Thymus (tissue), 11 donors: ENCODE measurements around the gene CD300LD. TPM values are rescaled to one million over a fixed set of nuclear protein-coding genes. Genes with fewer than 3 reads are reported as not detected.
A peak's percentile ranks its signal among the peaks of the same experiment; 100 is the strongest.

Source experiments
- DNase-seq, 9 donors: peaks; one replicate each; pipeline ENCODE4 v3.0.0-alpha.2; 2013; ENCODE audit warnings: low spot score in 9 of 9, low read depth in 6 of 9, missing footprints in 1 of 9
- H3K27ac ChIP-seq, 2 donors: one replicate each; pipeline ENCODE4 v1.5.1; 2013; ENCODE audit warnings: control low read depth in 1 of 2, low read depth in 1 of 2, low read length in 1 of 2, mild to moderate bottlenecking in 1 of 2, moderate library complexity in 1 of 2
- H3K27me3 ChIP-seq, 2 donors: one replicate each; pipeline ENCODE4 v1.5.1; 2013; ENCODE audit warnings: low read length in 1 of 2; ENCODE audit not compliant: control insufficient read depth in 2 of 2, insufficient read depth in 1 of 2
- H3K36me3 ChIP-seq, 2 donors: one replicate each; pipeline ENCODE4 v1.5.1; 2013; ENCODE audit warnings: low read length in 1 of 2, mild to moderate bottlenecking in 1 of 2, moderate library complexity in 1 of 2; ENCODE audit not compliant: control insufficient read depth in 2 of 2, insufficient read depth in 2 of 2
- H3K4me1 ChIP-seq, 2 donors: one replicate each; pipeline ENCODE4 v1.5.1; 2013; ENCODE audit warnings: low read length in 2 of 2; ENCODE audit not compliant: control insufficient read depth in 2 of 2, insufficient read depth in 2 of 2
- H3K4me3 ChIP-seq, 2 donors: one replicate each; pipeline ENCODE4 v1.5.1; 2013; ENCODE audit warnings: low read length in 2 of 2, control low read depth in 1 of 2, mild to moderate bottlenecking in 1 of 2
- H3K9me3 ChIP-seq, 2 donors: one replicate each; pipeline ENCODE4 v1.5.1; 2013; ENCODE audit warnings: low read length in 1 of 2, mild to moderate bottlenecking in 1 of 2; ENCODE audit not compliant: control insufficient read depth in 2 of 2, insufficient read depth in 1 of 2
- WGBS: extraction: QIAGEN DNeasy Blood & Tissue Kit; methylation state at CpG from one replicate; pipeline ENCODE4 v1.1.7; 2013; 5-methylcytosine and 5-hydroxymethylcytosine counted together
- polyA plus RNA-seq: library from polyadenylated mRNA; stranded (reverse); fragments of 200-250 nt; gene quantifications from one replicate; pipeline ENCODE4 v1.2.3, GENCODE V29; 2013
- total RNA-seq: library from RNA; stranded (reverse); fragments of 120-200 nt; gene quantifications from one replicate; pipeline ENCODE4 v1.2.4, GENCODE V29; 2013
- donor health status: healthy.

The CD300LD gene
- total and polyA plus RNA-seq, 2 donors = 0.16 TPM; not detected in 1

DNA sequence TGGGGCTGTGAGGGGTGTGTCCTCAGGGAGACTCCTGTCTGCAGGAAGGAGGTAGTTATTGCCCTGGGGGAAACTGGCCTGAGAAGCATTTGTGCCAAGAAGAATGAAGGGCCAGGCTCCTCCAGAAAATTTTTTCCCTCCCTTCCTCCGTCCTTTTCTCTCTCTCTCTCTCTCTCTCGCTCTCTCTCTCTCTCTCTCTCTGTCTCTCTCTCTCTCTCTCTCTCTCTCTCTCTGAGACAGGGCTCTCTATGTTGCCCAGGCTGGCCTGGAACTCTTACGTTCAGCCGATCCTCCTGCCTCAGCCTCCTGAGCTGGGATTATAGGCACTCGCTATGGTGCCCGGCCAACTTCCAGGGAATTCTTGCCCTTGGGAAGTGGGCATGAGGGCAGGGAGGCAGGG lies 20.0 kb upstream of the CD300LD start:
- 92% methylated on average over 6 of the region's 6 CpGs for WGBS
- no peak overlapping the region for H3K4me3 ChIP-seq
- no peaks in the 10 kb centered on the region for H3K4me1 ChIP-seq
- H3K27ac ChIP-seq = no peak overlapping the region
- no peak for DNase-seq
- H3K9me3 ChIP-seq = no peaks in the 10 kb centered on the region
- peaks cover 0 to 16% of the 10 kb centered on the region in 2 donors for H3K27me3 ChIP-seq
- H3K36me3 ChIP-seq = no peaks in the 10 kb centered on the region

DNA sequence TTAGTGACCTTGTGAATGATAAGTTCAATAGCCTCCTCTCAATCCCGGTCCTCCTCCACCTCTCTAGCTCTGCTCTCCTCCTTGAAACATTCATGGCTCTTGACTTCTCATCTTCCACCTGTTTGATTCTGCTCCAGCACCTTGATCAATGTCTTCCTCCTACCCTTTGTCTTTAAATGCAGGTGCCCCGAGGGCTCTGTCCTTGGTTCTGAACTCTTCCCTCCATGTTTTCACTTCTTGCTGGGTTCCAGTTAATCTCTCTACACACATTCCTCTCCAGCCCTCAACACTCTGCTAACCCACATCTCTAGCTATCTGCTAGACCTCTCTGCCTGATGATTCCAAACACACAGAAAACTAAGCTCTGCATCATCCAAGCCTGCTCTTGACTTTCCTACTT lies 18.0 kb upstream of the CD300LD start:
- WGBS = 48% methylated on average over 2 of the region's 2 CpGs
- Histone ChIP-seq H3K27ac (no peak overlapping the region), H3K9me3 (no peaks in the 10 kb centered on the region), H3K27me3 (peaks cover 0 to 12% of the 10 kb centered on the region in 2 donors), H3K36me3 (no peaks in the 10 kb centered on the region), H3K4me3 (no peak overlapping the region), H3K4me1 (no peaks in the 10 kb centered on the region)
- DNase-seq = peak in 3 of 9 donors; percentile 9 to 40 (median 21)

- 99% methylated on average over 3 of the region's 3 CpGs for WGBS
- H3K4me1 ChIP-seq = peaks cover 0 to 9% of the 10 kb centered on the region in 2 donors
- H3K27me3 ChIP-seq = peaks cover 0 to 13% of the 10 kb centered on the region in 2 donors
- no peaks in the 10 kb centered on the region for H3K9me3 ChIP-seq
- no peaks in the 10 kb centered on the region for H3K36me3 ChIP-seq
- no peak for DNase-seq
- H3K27ac ChIP-seq = no peak overlapping the region
- H3K4me3 ChIP-seq = no peak overlapping the region
Measured at GRCh38 chr17:74608511-74608910, 16.4 kb upstream of the CD300LD start.

DNA sequence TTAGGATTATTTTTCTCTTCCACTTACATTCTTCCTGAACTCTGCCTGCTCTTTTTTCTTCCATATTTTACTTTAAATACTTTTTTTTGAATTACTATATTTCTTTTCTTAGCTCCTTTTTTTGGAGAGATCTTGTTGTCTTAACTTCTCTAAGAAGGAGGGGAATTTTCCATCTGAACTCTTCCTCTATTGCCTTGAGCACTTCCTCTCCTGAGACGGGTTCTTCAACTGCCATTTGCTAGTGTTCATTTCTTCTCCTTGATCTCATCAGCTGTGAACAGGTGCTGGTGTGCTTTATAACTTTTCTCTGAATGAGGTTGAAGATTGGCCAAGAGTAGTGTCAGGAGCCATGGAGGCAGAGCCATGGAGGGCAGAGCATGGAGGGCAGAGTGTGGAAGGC lies 15.1 kb upstream of the CD300LD start:
- Histone ChIP-seq H3K9me3 (no peaks in the 10 kb centered on the region), H3K27ac (no peak overlapping the region), H3K27me3 (peaks cover 0 to 12% of the 10 kb centered on the region in 2 donors), H3K36me3 (no peaks in the 10 kb centered on the region), H3K4me1 (peaks cover 0 to 21% of the 10 kb centered on the region in 2 donors), H3K4me3 (no peak overlapping the region)
- WGBS = 3% methylated on average over 1 of the region's 1 CpG
- no peak for DNase-seq

DNA sequence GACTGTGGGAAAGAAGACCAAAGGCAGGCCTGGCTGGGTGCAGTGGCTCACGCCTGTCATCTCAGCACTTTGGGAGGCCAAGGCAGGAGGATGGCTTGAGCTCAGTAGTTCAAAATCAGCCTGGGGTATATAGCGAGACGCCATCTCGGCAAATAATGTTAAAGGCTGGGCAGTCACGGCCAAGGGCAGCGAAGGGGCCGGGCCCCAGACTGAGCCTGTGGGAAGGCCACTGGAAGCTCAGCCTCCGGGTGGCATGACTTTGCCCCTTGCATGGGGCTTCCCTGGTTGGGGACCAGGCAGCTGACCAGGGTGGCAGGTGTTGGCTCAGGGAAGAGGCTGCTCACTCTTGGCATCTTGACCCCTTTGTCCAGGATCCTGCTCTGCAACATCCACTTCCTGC lies 14.0 kb upstream of the CD300LD start:
- WGBS = 90% methylated on average over 8 of the region's 8 CpGs
- DNase-seq = no peak
- no peaks in the 10 kb centered on the region for H3K36me3 ChIP-seq
- peaks cover 0 to 3% of the 10 kb centered on the region in 2 donors for H3K9me3 ChIP-seq
- H3K27me3 ChIP-seq = peaks cover 0 to 12% of the 10 kb centered on the region in 2 donors
- H3K4me1 ChIP-seq = peaks cover 0 to 23% of the 10 kb centered on the region in 2 donors
- no peak overlapping the region for H3K27ac ChIP-seq
- no peak overlapping the region for H3K4me3 ChIP-seq

DNA sequence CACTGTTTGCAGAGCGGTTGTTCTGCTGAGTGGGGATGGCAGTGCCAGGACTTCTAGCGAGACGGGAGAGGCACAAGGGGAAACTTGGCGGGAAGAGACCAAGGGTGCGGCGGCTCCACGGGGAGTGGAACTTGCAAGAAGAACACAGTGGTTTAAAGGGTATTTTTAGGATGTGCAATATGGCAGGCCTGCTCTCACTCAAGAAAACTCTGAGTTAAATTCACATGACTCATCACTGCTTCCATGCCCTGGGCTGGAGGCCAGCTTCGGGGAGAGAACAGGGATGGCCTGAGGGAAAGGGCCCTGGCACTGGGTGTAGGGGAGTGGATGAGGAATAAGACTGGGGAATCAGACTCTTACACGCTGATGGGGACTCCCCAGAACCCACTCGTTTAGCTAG lies 13.3 kb upstream of the CD300LD start:
- Histone ChIP-seq H3K4me1 (peaks cover 0 to 23% of the 10 kb centered on the region in 2 donors), H3K27ac (no peak overlapping the region), H3K27me3 (peaks cover 0 to 12% of the 10 kb centered on the region in 2 donors), H3K4me3 (no peak overlapping the region), H3K36me3 (no peaks in the 10 kb centered on the region), H3K9me3 (peaks cover 0 to 3% of the 10 kb centered on the region in 2 donors)
- DNase-seq = no peak
- WGBS = 79% methylated on average over 10 of the region's 10 CpGs

DNA sequence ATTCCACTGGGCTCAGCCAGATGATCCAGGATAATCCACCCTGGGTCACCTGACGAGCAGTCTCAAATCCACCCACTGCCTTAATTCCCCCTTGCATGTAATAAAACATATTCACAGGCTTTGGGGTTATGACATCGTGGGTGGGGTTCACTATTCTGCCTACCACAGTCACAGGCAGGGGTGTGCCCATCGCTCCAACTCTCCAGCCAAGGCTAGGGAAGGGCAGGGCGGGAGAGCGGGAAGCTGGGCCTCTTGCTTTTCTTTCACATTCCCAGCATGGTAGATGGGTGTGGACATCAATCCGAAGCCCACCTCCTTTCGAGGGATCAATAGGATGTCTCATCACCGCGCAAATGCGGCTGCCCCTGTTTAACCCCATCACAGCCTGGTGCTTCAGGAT lies 12.7 kb upstream of the CD300LD start:
- H3K36me3 ChIP-seq = no peaks in the 10 kb centered on the region
- no peak overlapping the region for H3K4me3 ChIP-seq
- DNase-seq = no peak
- peaks cover 0 to 12% of the 10 kb centered on the region in 2 donors for H3K27me3 ChIP-seq
- H3K4me1 ChIP-seq = peaks cover 0 to 23% of the 10 kb centered on the region in 2 donors
- H3K9me3 ChIP-seq = peaks cover 0 to 3% of the 10 kb centered on the region in 2 donors
- WGBS = 92% methylated on average over 10 of the region's 10 CpGs
- no peak overlapping the region for H3K27ac ChIP-seq

- Histone ChIP-seq H3K4me3 (no peak overlapping the region), H3K9me3 (peaks cover 0 to 3% of the 10 kb centered on the region in 2 donors), H3K27me3 (peaks cover 0 to 12% of the 10 kb centered on the region in 2 donors), H3K4me1 (peaks cover 0 to 23% of the 10 kb centered on the region in 2 donors), H3K27ac (no peak overlapping the region), H3K36me3 (no peaks in the 10 kb centered on the region)
- 76% methylated on average over 6 of the region's 6 CpGs for WGBS
- no peak for DNase-seq
Measured at GRCh38 chr17:74604200-74604599, 12.1 kb upstream of the CD300LD start.

- Histone ChIP-seq H3K9me3 (peaks cover 0 to 3% of the 10 kb centered on the region in 2 donors), H3K36me3 (no peaks in the 10 kb centered on the region), H3K27ac (no peak overlapping the region), H3K4me1 (peaks cover 0 to 28% of the 10 kb centered on the region in 2 donors), H3K4me3 (no peak overlapping the region), H3K27me3 (peaks cover 0 to 12% of the 10 kb centered on the region in 2 donors)
- DNase-seq = no peak
- 89% methylated on average over 5 of the region's 5 CpGs for WGBS
Measured at GRCh38 chr17:74603746-74604145, 11.7 kb upstream of the CD300LD start.
